Cardiac fibroblast (primary cell): ENCODE measurements around the gene DYNC1I1.

ENCODE experiments used
- DNase-seq, 2 donors: peaks; one replicate each; pipeline versions ENCODE4 v3.0.0 to v3.0.0-alpha.2; 2010; ENCODE audit warnings: low read depth in 2 of 2
- H3K4me3 ChIP-seq, 2 donors: replicated peaks in 1 of 2; 1 replicate in 1 of 2; 2 replicates in 1 of 2; pipeline ENCODE4 v1.5.1; 2011; ENCODE audit warnings: low read depth in 2 of 2, low read length in 2 of 2, mild to moderate bottlenecking in 2 of 2, moderate library complexity in 1 of 2
- CTCF ChIP-seq: IDR thresholded peaks from one replicate; pipeline ENCODE4 v1.5.1; 2011; ENCODE audit warnings: low read depth, mild to moderate bottlenecking, low read length, inconsistent platforms

DYNC1I1 gene

GRCh38 chr7:95960706-95961244 is 188.4 kb downstream of the DYNC1I1 start:
- no peak for DNase-seq
- TF ChIP-seq CTCF, result no peak
- H3K4me3 ChIP-seq, result no peak overlapping the region

- H3K4me3 ChIP-seq, result no peak overlapping the region
- DNase-seq, result peak in 1 of 2 donors; percentile 25
- TF ChIP-seq CTCF, result no peak
These were observed 191.2 kb downstream of the DYNC1I1 start for GRCh38 chr7:95963446-95963990.

DNA sequence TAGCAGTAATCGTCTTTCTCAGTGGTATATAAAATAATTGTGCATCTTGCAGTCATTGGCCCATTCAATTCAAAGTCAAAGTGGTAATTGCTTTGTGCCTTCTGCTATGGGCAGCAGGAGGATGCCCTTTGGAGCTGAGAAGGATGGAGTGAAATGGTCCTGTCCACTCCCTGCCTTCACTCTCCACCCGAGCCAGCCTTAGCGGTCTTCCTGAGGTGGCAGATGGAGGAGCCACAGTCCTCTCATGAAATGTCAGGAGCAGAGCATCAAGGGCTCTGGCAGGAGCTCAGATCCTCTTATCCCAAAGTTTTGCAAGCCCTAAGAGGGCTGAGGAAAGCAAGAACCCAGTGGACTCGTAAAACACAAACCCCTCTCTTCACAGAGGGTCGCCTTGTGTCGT is 199.4 kb downstream of the DYNC1I1 start:
- TF ChIP-seq CTCF, result no peak
- no peak for DNase-seq

GRCh38 chr7:95972523-95972922 is 200.2 kb downstream of the DYNC1I1 start:
- no peak for DNase-seq
- no peak for TF ChIP-seq CTCF
- no peak overlapping the region for H3K4me3 ChIP-seq

More for the DNA sequence above, 199.4 kb downstream of the DYNC1I1 start:
- no peak overlapping the region for H3K4me3 ChIP-seq

GRCh38 chr7:95974108-95974507 is 201.8 kb downstream of the DYNC1I1 start:
- H3K4me3 ChIP-seq, result no peak overlapping the region
- no peak for TF ChIP-seq CTCF
- DNase-seq, result no peak

GRCh38 chr7:95976369-95977060 is 204.2 kb downstream of the DYNC1I1 start:
- DNase-seq, result no peak
- H3K4me3 ChIP-seq, result no peak overlapping the region
- no peak for TF ChIP-seq CTCF
